Nephron (organoid): ENCODE results near the gene UPK2.
"Not testable (repeated sequence)": the region's sequence is repeated elsewhere in the genome, so short reads cannot be mapped to it uniquely, and the experiment has no call there.

Experiments
- H3K27ac Mint-ChIP-seq, 3 experiments: 2 replicates each; pipeline ENCODE4 v1.8.0; 2020; ENCODE audit warnings: mixed read lengths in 3 of 3, mild to moderate bottlenecking in 2 of 3, moderate library complexity in 1 of 3
- H3K27me3 Mint-ChIP-seq: 2 replicates; pipeline ENCODE4 v1.8.0; 2021; ENCODE audit warnings: low read depth, mild to moderate bottlenecking, moderate library complexity, mixed read lengths
- H3K36me3 Mint-ChIP-seq: 2 replicates; pipeline ENCODE4 v1.8.0; 2020; ENCODE audit warnings: low read depth, mixed read lengths
- H3K4me1 Mint-ChIP-seq: 2 replicates; pipeline ENCODE4 v1.8.0; 2020; ENCODE audit warnings: mixed read lengths
- H3K4me3 Mint-ChIP-seq, 3 experiments: 2 replicates each; pipeline ENCODE4 v1.8.0; 2020; ENCODE audit warnings: mild to moderate bottlenecking in 3 of 3, mixed read lengths in 3 of 3, moderate library complexity in 2 of 3
- H3K9me3 Mint-ChIP-seq: 2 replicates; pipeline ENCODE4 v1.8.0; 2020; ENCODE audit warnings: mixed read lengths
- CTCF ChIP-seq, 3 experiments: fragments of 200-600 bp; sonication (generic); IDR thresholded peaks; one replicate each; pipeline ENCODE4 v1.5.0; 2021; ENCODE audit warnings: antibody characterized with exemption in 3 of 3; ENCODE audit not compliant: unreplicated experiment in 3 of 3

UPK2 gene

GRCh38 chr11:118971646-118972045 is 15.5 kb downstream of the UPK2 start, which contains the start of gene FOXR1:
Gene FOXR1, plus strand, starts transcription at chr11:118971761. Its CDS starts 171 bp downstream, at chr11:118971932.
- no peak within 1 kb of the TSS for H3K4me3 Mint-ChIP-seq
- no peaks in the 10 kb centered on the region for H3K27me3 Mint-ChIP-seq
- TF ChIP-seq CTCF (IDR thresholded peaks at IDR 0.05; ENCODE audit: unreplicated experiment in 3 of 3) = no peak
- H3K36me3 Mint-ChIP-seq = no peaks in the 10 kb centered on the region
- H3K4me1 Mint-ChIP-seq = no peaks in the 10 kb centered on the region
- no peak within 1 kb of the TSS for H3K27ac Mint-ChIP-seq
- H3K9me3 Mint-ChIP-seq = peaks cover 6% of the 10 kb centered on the region

GRCh38 chr11:118973985-118974384 is 17.9 kb downstream of the UPK2 start:
- Mint-ChIP-seq H3K36me3 (no peaks in the 10 kb centered on the region), H3K4me1 (peaks cover 6% of the 10 kb centered on the region), H3K27me3 (no peaks in the 10 kb centered on the region), H3K4me3 (no peak overlapping the region), H3K9me3 (peaks cover 6% of the 10 kb centered on the region), H3K27ac (no peak overlapping the region)
- no peak for TF ChIP-seq CTCF (IDR thresholded peaks at IDR 0.05; ENCODE audit: unreplicated experiment in 3 of 3)

- Mint-ChIP-seq H3K4me3 (no peak overlapping the region), H3K27me3 (peaks cover 6% of the 10 kb centered on the region), H3K36me3 (no peaks in the 10 kb centered on the region), H3K4me1 (peaks cover 10% of the 10 kb centered on the region), H3K27ac (no peak overlapping the region), H3K9me3 (peaks cover 4% of the 10 kb centered on the region)
- TF ChIP-seq CTCF (IDR thresholded peaks at IDR 0.05; ENCODE audit: unreplicated experiment in 3 of 3) = no peak
Observed at GRCh38 chr11:118975771-118976709, 19.9 kb downstream of the UPK2 start.

- no peak overlapping the region for H3K4me3 Mint-ChIP-seq
- H3K9me3 Mint-ChIP-seq = no peaks in the 10 kb centered on the region
- no peak for TF ChIP-seq CTCF (IDR thresholded peaks at IDR 0.05; ENCODE audit: unreplicated experiment in 3 of 3)
- no peak overlapping the region for H3K27ac Mint-ChIP-seq
- H3K4me1 Mint-ChIP-seq = peaks cover 10% of the 10 kb centered on the region
- H3K27me3 Mint-ChIP-seq = peaks cover 6% of the 10 kb centered on the region
- no peaks in the 10 kb centered on the region for H3K36me3 Mint-ChIP-seq
Observed at GRCh38 chr11:118979434-118979833, 23.3 kb downstream of the UPK2 start.

GRCh38 chr11:118980191-118980881 is 24.2 kb downstream of the UPK2 start:
- H3K4me3 Mint-ChIP-seq = peak overlapping the region in 1 of 3 experiments; percentile 14
- no peaks in the 10 kb centered on the region for H3K9me3 Mint-ChIP-seq
- peaks cover 6% of the 10 kb centered on the region for H3K27me3 Mint-ChIP-seq
- peak overlapping the region in 2 of 3 experiments; percentile 38 to 65 for H3K27ac Mint-ChIP-seq
- H3K36me3 Mint-ChIP-seq = no peaks in the 10 kb centered on the region
- no peak for TF ChIP-seq CTCF (IDR thresholded peaks at IDR 0.05; ENCODE audit: unreplicated experiment in 3 of 3)
- H3K4me1 Mint-ChIP-seq = peaks cover 10% of the 10 kb centered on the region

DNA sequence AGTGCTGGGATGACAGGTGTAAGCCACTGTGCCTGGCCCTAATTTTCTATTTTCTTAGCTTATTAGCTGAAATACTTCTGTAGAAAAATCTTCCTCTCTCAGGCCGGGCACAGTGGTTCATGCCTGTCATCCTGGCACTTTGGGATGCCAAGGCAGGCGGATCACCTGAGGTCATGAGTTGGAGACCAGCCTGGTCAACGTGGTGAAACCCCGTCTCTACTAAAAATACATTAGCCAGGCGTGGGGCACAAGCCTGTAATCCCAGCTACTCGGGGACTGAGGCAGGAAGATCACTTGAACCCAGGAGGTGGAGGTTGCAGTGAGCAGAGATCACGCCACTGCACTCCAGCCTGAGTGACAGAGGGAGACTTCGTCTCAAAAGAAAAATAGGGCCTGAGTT is 28.2 kb downstream of the UPK2 start:
- H3K27me3 Mint-ChIP-seq, H3K9me3 Mint-ChIP-seq, H3K4me1 Mint-ChIP-seq, H3K36me3 Mint-ChIP-seq, H3K4me3 Mint-ChIP-seq, H3K27ac Mint-ChIP-seq: not testable (repeated sequence)
